RWPE2 (cell line): ENCODE data around the gene CRAT.

Experiments used
- ATAC-seq: fragments of 200-7000 bp; cut with Tn5 transposase; 3 replicates; pipeline ENCODE4 v1.9.1; 2021; ENCODE audit warnings: low read depth
- DNase-seq: peaks from one replicate; pipeline ENCODE4 v3.0.0-alpha.2; 2020; ENCODE audit warnings: low spot score
- H3K27ac ChIP-seq: fragments of 450-650 bp; 2 replicates; pipeline ENCODE4 v1.5.1; 2017; ENCODE audit warnings: mild to moderate bottlenecking; ENCODE audit not compliant: poor library complexity, severe bottlenecking
- H3K27me3 ChIP-seq: fragments of 250-450 bp; sonication (Bioruptor Pico); 2 replicates; pipeline ENCODE4 v1.5.1; 2021; ENCODE audit warnings: mild to moderate bottlenecking, moderate library complexity; ENCODE audit not compliant: insufficient read depth, poor library complexity, severe bottlenecking
- H3K36me3 ChIP-seq: fragments of 250-450 bp; sonication (Bioruptor Pico); 2 replicates; pipeline ENCODE4 v1.5.1; 2020; ENCODE audit warnings: low read depth, mild to moderate bottlenecking, moderate library complexity
- H3K4me1 ChIP-seq: fragments of 250-450 bp; sonication (Bioruptor Pico); 2 replicates; pipeline ENCODE4 v1.5.1; 2021; ENCODE audit warnings: mild to moderate bottlenecking, moderate library complexity; ENCODE audit not compliant: insufficient read depth, poor library complexity, severe bottlenecking
- H3K4me3 ChIP-seq: fragments of 250-450 bp; sonication (Bioruptor Pico); 2 replicates; pipeline ENCODE4 v1.5.1; 2021; ENCODE audit warnings: mild to moderate bottlenecking, moderate library complexity; ENCODE audit not compliant: severe bottlenecking
- H3K9me3 ChIP-seq: fragments of 250-450 bp; sonication (Bioruptor Pico); 2 replicates; pipeline ENCODE4 v1.5.1; 2021; ENCODE audit warnings: mild to moderate bottlenecking, moderate library complexity; ENCODE audit not compliant: severe bottlenecking
- TF ChIP-seq, protein P1 (sequence below): fragments of 450-650 bp; IDR thresholded peaks from one replicate; pipeline ENCODE4 v1.5.1; 2017; ENCODE audit warnings: mild to moderate bottlenecking, moderate library complexity; ENCODE audit not compliant: poor library complexity, severe bottlenecking

Gene CRAT

DNA sequence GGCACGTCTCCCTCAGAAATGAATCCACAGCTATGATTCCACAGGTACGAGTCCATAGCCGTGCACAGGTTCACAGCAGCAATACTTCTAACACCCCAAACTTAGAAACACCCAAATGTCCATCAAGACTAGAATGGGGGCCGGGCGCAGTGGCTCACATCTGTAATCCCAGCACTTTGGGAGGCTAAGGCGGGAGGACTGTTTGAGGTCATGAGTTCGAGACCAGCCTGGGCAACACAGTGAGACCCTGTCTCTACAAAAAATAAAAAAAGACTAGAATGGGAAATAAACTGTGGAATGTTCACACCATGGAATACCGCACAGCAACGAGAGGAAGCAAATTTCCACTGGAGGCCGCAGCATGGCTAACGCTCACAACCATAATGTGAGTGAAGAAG is 34.0 kb downstream of the CRAT start:
- DNase-seq (no peak), ATAC-seq (no peak)
- Histone ChIP-seq H3K9me3 (no peaks in the 10 kb centered on the region), H3K27me3 (no peaks in the 10 kb centered on the region), H3K4me1 (peaks cover 5% of the 10 kb centered on the region), H3K36me3 (no peaks in the 10 kb centered on the region), H3K4me3 (no peak overlapping the region), H3K27ac (no peak overlapping the region)
- TF ChIP-seq, protein P1, sequence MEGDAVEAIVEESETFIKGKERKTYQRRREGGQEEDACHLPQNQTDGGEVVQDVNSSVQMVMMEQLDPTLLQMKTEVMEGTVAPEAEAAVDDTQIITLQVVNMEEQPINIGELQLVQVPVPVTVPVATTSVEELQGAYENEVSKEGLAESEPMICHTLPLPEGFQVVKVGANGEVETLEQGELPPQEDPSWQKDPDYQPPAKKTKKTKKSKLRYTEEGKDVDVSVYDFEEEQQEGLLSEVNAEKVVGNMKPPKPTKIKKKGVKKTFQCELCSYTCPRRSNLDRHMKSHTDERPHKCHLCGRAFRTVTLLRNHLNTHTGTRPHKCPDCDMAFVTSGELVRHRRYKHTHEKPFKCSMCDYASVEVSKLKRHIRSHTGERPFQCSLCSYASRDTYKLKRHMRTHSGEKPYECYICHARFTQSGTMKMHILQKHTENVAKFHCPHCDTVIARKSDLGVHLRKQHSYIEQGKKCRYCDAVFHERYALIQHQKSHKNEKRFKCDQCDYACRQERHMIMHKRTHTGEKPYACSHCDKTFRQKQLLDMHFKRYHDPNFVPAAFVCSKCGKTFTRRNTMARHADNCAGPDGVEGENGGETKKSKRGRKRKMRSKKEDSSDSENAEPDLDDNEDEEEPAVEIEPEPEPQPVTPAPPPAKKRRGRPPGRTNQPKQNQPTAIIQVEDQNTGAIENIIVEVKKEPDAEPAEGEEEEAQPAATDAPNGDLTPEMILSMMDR = no peak

DNA sequence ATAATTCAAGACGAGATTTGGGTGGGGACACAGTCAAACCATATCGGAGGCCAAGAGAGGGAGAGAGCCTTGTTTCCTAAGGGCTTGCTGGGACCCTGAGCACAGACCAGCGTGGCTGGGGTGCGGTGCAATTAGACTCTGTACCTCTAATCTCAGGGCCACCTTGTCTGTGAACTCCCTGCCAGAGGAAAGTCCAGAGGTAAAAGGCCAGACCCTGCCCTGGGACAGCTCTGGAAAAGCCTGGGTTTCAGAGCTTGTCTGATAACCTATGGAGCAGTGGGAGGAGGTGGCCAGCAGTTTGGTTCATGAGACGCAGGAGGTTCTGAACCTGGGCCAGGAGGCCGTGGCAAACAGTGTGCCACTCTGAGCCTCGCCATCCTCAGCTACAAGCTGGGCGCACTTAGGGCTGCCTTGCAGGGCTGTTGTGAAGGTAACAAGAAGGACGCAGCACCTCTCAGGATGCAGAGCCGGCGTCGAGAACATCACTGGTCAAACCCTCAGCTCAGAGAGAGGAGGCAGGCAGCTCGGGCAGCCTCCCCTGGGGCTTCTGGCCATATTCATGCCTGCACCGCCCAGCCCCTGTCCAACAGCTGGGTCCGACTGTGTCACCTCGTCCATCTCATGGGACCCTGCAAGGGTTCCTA is 34.5 kb downstream of the CRAT start:
- DNase-seq (no peak), ATAC-seq (no peak)
- H3K9me3 ChIP-seq = no peaks in the 10 kb centered on the region
- no peak overlapping the region for H3K4me3 ChIP-seq
- no peaks in the 10 kb centered on the region for H3K36me3 ChIP-seq
- H3K27ac ChIP-seq = no peak overlapping the region
- H3K27me3 ChIP-seq = no peaks in the 10 kb centered on the region
- TF ChIP-seq, protein P1 = no peak
- H3K4me1 ChIP-seq = peaks cover 5% of the 10 kb centered on the region

DNA sequence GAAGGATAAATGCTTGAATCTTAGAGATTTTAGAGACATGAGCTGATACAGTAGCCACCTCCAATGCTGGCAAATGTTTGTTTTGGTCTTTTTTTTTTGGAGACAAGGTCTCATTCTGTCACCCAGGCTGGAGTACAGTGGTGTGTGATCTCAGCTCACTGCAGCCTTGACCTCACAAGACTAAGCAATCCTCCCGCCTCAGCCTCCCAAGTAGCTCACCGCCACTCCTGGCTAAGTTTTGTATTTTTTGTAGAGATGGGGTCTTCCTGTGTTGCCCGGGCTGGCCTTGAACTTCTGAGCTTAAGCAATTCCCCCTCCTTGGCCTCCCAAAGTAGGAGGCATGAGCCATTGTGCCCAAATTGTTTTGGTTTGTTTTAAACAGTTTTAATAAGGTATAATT is 36.5 kb downstream of the CRAT start:
- DNase-seq (no peak), ATAC-seq (no peak)
- H3K4me1 ChIP-seq = no peaks in the 10 kb centered on the region
- TF ChIP-seq, protein P1 = no peak
- H3K4me3 ChIP-seq = no peak overlapping the region
- H3K27ac ChIP-seq = no peak overlapping the region
- no peaks in the 10 kb centered on the region for H3K36me3 ChIP-seq
- no peaks in the 10 kb centered on the region for H3K27me3 ChIP-seq
- no peaks in the 10 kb centered on the region for H3K9me3 ChIP-seq

DNA sequence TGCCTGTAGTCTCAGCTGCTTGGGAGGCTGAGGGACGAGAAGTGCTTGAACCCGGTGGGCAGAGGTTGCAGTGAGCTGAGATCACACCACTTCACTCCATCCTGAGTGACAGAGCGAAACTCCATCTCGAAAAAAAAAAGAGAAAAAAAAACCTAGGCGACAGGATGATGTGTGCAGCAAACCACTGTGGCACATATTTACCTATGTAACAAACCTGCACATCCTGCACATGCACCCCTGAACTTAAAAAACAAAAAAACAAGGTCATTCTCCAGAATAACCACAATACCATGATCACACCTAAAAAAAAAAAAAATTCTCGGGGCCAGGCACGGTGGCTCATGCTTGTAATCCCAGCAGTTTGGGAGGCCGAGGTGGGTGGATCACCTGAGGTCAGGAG is 37.2 kb downstream of the CRAT start:
- Histone ChIP-seq H3K27ac (no peak overlapping the region), H3K9me3 (no peaks in the 10 kb centered on the region), H3K4me1 (no peaks in the 10 kb centered on the region), H3K27me3 (no peaks in the 10 kb centered on the region), H3K36me3 (peaks cover 3% of the 10 kb centered on the region; the same call in 1 of the 2 replicates), H3K4me3 (no peak overlapping the region)
- TF ChIP-seq, protein P1 = no peak
- no peak for ATAC-seq
- no peak for DNase-seq

DNA sequence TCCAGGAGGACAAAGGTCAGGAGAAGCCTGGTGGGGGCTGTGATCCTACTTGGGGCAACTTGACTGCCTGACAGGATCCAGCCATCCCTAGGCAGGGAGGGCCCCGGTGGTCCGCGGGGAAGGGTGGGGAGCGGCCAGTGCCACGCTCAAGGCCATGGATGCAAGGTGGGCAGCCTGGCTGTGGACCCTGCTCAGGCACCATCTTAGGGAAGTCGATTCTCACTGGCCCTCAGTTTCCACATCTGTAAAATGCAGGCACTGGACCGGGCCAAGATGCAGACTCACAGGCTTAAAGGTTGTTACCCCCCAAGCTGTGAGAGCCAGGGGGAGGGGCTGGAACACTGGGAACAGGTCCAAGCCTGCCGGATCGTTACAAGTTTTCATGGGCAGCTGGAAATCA is 38.4 kb downstream of the CRAT start:
- Histone ChIP-seq H3K36me3 (peaks cover 5% of the 10 kb centered on the region; the same call in 1 of the 2 replicates), H3K27ac (no peak overlapping the region), H3K4me1 (no peaks in the 10 kb centered on the region), H3K9me3 (no peaks in the 10 kb centered on the region), H3K4me3 (no peak overlapping the region), H3K27me3 (no peaks in the 10 kb centered on the region)
- TF ChIP-seq, protein P1 = no peak
- DNase-seq = no peak
- no peak for ATAC-seq
